NCI-H1417 (cell line): Measurements from ENCODE around the gene IL22RA1.
A peak's percentile ranks its signal among the peaks of the same experiment; 100 is the strongest.

Source experiments
- DNase-seq, 3 experiments: peaks; one replicate each; lab custom pipeline; 2025; lab: John Stamatoyannopoulos, UW

The IL22RA1 gene

DNA sequence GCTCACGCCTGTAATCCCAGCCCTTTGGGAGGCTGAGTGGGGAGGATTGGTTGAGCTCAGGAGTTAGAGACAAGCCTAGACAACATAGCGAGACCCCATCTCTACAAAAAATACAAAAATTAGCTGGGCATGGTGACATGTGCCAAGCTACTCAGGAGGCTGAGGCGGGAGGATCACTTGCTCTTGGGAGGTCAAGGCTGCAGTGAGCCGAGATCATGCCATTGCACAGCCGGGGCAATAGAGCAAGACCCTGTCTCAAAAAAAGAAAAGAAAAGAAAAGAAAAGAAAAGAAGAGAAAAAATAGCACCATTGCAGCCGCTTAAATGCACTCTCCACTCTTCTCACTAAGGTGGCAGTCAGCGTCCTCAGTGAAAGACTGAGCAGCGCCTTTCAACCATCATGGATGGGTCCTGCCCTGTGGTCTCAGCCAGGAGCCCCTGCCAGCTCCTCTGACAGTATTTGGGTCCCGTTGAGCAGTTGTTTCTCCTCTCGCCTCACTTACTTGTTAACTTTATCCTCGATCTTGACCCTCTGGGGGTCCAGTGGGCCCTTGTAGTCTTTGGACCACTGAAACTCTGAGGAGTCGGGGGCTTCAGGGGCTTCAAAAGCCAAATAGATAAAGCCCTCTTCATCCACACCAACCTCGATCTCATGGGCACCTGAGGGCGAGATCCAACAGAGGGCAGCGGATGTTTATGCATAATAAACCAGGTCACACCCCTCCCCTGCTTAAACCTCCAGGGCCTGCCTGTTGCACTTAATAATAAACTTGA, 67.9 kb downstream of the IL22RA1 start:
- no peak for DNase-seq

DNA sequence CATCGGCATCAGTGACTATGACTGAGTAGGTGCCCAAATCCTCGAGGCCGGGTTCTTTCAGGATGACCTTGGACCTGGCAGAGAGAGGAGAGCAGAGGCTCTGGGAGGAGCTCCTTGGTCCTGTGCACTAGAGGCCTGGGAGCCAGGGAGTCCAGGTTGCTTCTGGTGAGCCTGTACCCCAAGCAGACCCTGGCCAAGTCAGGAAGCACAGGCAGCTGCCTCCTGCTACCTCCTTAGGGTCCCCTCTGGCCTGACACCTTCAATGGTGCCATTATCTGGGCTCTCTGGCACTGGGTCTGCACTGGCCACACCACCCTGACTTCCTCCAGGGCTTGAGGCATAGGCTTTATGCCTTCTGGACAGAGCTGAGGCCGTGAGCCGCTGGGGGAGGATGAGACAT, 68.7 kb downstream of the IL22RA1 start:
- no peak for DNase-seq

DNA sequence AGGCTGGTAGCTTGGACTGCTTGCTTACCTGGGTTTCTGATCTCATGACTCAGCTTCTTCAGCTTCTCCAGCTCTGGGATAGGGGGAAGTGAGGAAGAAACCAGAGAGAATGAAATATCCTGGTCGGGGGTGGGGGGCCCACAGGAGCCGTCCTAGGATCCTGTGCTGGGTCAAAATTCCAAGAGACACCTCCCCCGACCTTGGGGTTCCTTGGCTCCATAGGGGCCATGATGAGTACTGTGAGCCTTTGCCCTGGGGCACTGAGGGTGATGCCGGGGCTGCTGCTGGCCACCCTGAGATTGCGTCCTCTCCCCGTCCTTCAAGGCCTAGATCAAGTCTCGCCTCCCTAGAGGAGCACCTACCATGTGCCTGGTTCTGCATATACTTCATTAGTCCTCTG, 71.0 kb downstream of the IL22RA1 start:
- no peak for DNase-seq

DNA sequence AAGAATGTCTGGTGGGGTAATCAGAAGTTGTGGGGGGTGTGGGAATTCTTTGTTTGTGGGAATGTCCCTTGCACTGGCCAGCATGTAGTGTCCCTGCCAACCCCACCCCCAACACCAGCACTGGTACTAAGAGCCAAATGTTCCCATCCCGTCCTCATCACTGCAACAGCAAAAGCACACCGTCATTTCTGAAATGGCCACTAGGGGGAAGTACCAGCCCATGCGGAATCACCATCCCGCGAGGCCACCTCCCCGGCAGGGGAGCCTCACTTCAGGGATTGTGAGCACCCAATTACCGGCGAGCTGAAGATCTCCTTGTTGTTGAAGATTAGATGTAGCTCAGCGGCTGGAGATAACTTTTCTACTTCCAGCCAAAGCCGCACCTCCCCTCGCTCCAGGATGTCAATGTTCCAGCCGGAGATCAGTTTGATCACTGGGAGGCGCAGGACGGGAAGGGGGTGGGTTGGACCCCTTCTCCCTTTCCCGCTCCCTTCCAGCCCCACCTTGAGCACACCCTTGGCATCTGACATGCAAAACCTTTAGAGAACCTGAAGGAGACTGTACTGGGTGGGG, 72.0 kb downstream of the IL22RA1 start:
- peak; percentile 72 to 82 (median 80) for DNase-seq

DNA sequence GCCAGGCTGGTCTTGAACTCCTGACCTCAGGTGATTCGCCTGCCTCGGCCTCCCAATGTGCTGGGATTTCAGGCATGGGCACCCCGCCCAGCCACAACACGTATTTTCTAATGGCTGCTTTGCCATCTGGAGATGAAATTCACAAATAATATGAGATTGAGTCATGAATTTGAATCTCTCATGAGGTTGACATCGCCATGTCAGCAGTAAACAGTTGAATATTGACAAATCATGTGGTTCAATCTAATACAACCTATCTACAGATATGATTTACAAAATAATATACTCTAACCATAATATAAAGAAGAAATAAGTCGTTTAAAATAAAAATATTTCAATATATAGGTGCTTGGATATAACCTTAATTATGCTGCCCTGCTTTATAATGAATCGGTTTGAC, 73.1 kb downstream of the IL22RA1 start:
- DNase-seq = no peak
